Right lobe of liver (tissue), 6 donors: ENCODE measurements around the gene PYGO2. TPM values are rescaled to one million over a fixed set of nuclear protein-coding genes. Genes with fewer than 3 reads are reported as not detected.

ENCODE experiments used
- ATAC-seq, 4 donors: fragments of 200-7000 bp; cut with Tn5 transposase; one replicate each; pipeline ENCODE4 v1.9.1; 2020; ENCODE audit warnings: mild to moderate bottlenecking in 4 of 4, moderate library complexity in 4 of 4
- DNase-seq, 3 donors: peaks; one replicate each; pipeline ENCODE4 v3.0.0-alpha.2; 2020
- H3K27ac ChIP-seq, 3 donors: fragments of 200-600 bp; one replicate each; pipeline ENCODE4 v1.8.0; 2022
- H3K27me3 ChIP-seq, 2 donors: fragments of 200-600 bp; one replicate each; pipeline ENCODE4 v1.8.0; 2022
- H3K36me3 ChIP-seq, 4 donors: fragments of 200-600 bp; sonication (generic) in 1 of 4; one replicate each; pipeline versions ENCODE4 v1.5.1 to v1.8.0; 2017 to 2022; ENCODE audit warnings: control low read depth in 1 of 4
- H3K4me1 ChIP-seq, 4 donors: fragments of 200-600 bp; sonication (generic) in 1 of 4; one replicate each; pipeline versions ENCODE4 v1.5.1 to v1.8.0; 2017 to 2022; ENCODE audit warnings: control low read depth in 1 of 4
- H3K4me3 ChIP-seq, 3 donors: fragments of 200-600 bp; one replicate each; pipeline ENCODE4 v1.8.0; 2022
- H3K9me3 ChIP-seq, 4 donors: fragments of 200-600 bp; sonication (generic) in 1 of 4; one replicate each; pipeline versions ENCODE4 v1.5.1 to v1.8.0; 2017 to 2022; ENCODE audit warnings: control low read depth in 1 of 4
- CTCF ChIP-seq, 4 donors: fragments of 200-600 bp in 3 of 4; fragments of 450-650 bp in 1 of 4; IDR thresholded peaks; one replicate each; pipeline versions ENCODE4 v1.5.1 to v1.8.0; 2016 to 2022; ENCODE audit warnings: antibody characterized with exemption in 4 of 4, mild to moderate bottlenecking in 2 of 4
- POLR2A ChIP-seq: fragments of 450-650 bp; IDR thresholded peaks from one replicate; pipeline ENCODE4 v1.6.1; 2017; ENCODE audit warnings: antibody characterized with exemption, mild to moderate bottlenecking
- whole genome bisulfite sequencing: methylation state at CpG from one replicate; pipeline ENCODE4 v1.1.6; 2018; ENCODE audit warnings: low coverage, low lambda C conversion rate; ENCODE audit not compliant: insufficient coverage; ENCODE audit errors: missing lambda C conversion rate; 5-methylcytosine and 5-hydroxymethylcytosine counted together
- intact Hi-C, 2 donors: fragments of 100-400 bp; cut with DNase I; formaldehyde crosslinking; loops; one replicate each; pipeline versions ENCODE4 v1.11.2 to v1.14.1; 2022
- total RNA-seq, 6 experiments: library from RNA; depleted of rRNA in 2 of 6; stranded (reverse); fragments of >200 nt in 2 of 6; fragmentation: NEBNext Ultra II Directional in 3 of 6; extraction: Animal tissue kit (Norgen Biotek cat#: 25700) in 3 of 6; gene quantifications; one replicate each; pipeline versions ENCODE4 v1.1.0 to v1.2.4, GENCODE V29; 2016 to 2023
- donor health status: DM: no; HTN: yes; CAD: no.
- donor health status: DM: no; HTN: no; CAD: no.
- donor health status: DM: no; HTN: no; CAD: no.
- donor health status: DM: no; HTN: yes; CAD: no.
- donor health status: DM: no; HTN: yes; CAD: no.

Gene PYGO2
- total RNA-seq, 6 experiments from 2014 or later: 9.1 to 13.5 (median 10.9) TPM

- no peak for TF ChIP-seq CTCF (IDR thresholded peaks at IDR 0.05)
- TF ChIP-seq POLR2A: no peak
- Histone ChIP-seq H3K9me3 (no peaks in the 10 kb centered on the region), H3K27me3 (no peaks in the 10 kb centered on the region), H3K4me3 (peak within 1 kb of the TSS; percentile 85 to 93 (median 91)), H3K4me1 (peaks cover 0 to 52% (median 22%) of the 10 kb centered on the region in 4 donors), H3K27ac (peak within 1 kb of the TSS; percentile 81 to 95 (median 94)), H3K36me3 (no peaks in the 10 kb centered on the region)
- WGBS: 1% methylated on average over 18 of the region's 35 CpGs
- intact Hi-C loops: no loop called here
- ATAC-seq (peak; percentile 1 to 6 (median 4)), DNase-seq (peak; percentile 55 to 70 (median 66))
These were observed 41.1 kb upstream of the PYGO2 start, which contains the start of gene ZBTB7B for GRCh38 chr1:155002464-155003226. Gene ZBTB7B (plus strand): TSS chr1:155002802. CDS start chr1:155014661, 11,859 bp downstream.

GRCh38 chr1:155001675-155002463, 40.3 kb upstream of the PYGO2 start:
- H3K36me3 ChIP-seq: no peaks in the 10 kb centered on the region
- TF ChIP-seq CTCF (IDR thresholded peaks at IDR 0.05) (peak; percentile 18 to 39 (median 30)), POLR2A (peak; percentile 71)
- DNase-seq (peak; percentile 100), ATAC-seq (peak; percentile 72 to 84 (median 74))
- intact Hi-C loops: no loop called here
- H3K4me3 ChIP-seq: peak overlapping the region; percentile 85 to 93 (median 91)
- WGBS: under 1% methylated on average over 25 of the region's 38 CpGs
- H3K4me1 ChIP-seq: peaks cover 0 to 44% (median 18%) of the 10 kb centered on the region in 4 donors
- no peaks in the 10 kb centered on the region for H3K9me3 ChIP-seq
- H3K27ac ChIP-seq: peak overlapping the region; percentile 76 to 95 (median 93)
- no peaks in the 10 kb centered on the region for H3K27me3 ChIP-seq

GRCh38 chr1:155001425-155001674, 39.8 kb upstream of the PYGO2 start:
- TF ChIP-seq CTCF (IDR thresholded peaks at IDR 0.05) (no peak), POLR2A (no peak)
- Histone ChIP-seq H3K9me3 (no peaks in the 10 kb centered on the region), H3K27me3 (no peaks in the 10 kb centered on the region), H3K4me3 (peak overlapping the region; percentile 85 to 93 (median 91)), H3K4me1 (peaks cover 0 to 39% (median 16%) of the 10 kb centered on the region in 4 donors), H3K36me3 (no peaks in the 10 kb centered on the region), H3K27ac (peak overlapping the region; percentile 76 to 95 (median 93))
- WGBS: 0% methylated on average over 8 of the region's 11 CpGs
- DNase-seq (no peak), ATAC-seq (no peak)
- intact Hi-C loops: no loop called here

GRCh38 chr1:155000726-155001424, 39.3 kb upstream of the PYGO2 start:
- DNase-seq: peak; percentile 93 to 98 (median 97)
- intact Hi-C loops: no loop called here
- peak; percentile 53 to 66 (median 62) for ATAC-seq
- Histone ChIP-seq H3K27me3 (no peaks in the 10 kb centered on the region), H3K27ac (peak overlapping the region; percentile 76 to 95 (median 93)), H3K36me3 (no peaks in the 10 kb centered on the region), H3K4me1 (peaks cover 0 to 38% (median 13%) of the 10 kb centered on the region in 4 donors), H3K9me3 (no peaks in the 10 kb centered on the region), H3K4me3 (peak overlapping the region; percentile 85 to 93 (median 91))
- TF ChIP-seq POLR2A (peak; percentile 88), CTCF (IDR thresholded peaks at IDR 0.05) (peak in 2 of 4 donors; percentile 7 to 15)
- WGBS: under 1% methylated on average over 27 of the region's 43 CpGs
